Lower leg skin (tissue), 3 donors: ENCODE data around the gene HOMER3.

Experiments
- POLR2A ChIP-seq, 2 donors: fragments of 450-650 bp; IDR thresholded peaks; one replicate each; pipeline ENCODE4 v1.6.1; 2016 to 2017; ENCODE audit warnings: antibody characterized with exemption in 2 of 2, mild to moderate bottlenecking in 1 of 2, moderate library complexity in 1 of 2
- TF ChIP-seq, protein P1 (sequence below), 3 donors: fragments of 450-650 bp; IDR thresholded peaks; one replicate each; pipeline ENCODE4 v1.5.1; 2016; ENCODE audit warnings: antibody characterized with exemption in 3 of 3, mild to moderate bottlenecking in 3 of 3, moderate library complexity in 2 of 3

DNA sequence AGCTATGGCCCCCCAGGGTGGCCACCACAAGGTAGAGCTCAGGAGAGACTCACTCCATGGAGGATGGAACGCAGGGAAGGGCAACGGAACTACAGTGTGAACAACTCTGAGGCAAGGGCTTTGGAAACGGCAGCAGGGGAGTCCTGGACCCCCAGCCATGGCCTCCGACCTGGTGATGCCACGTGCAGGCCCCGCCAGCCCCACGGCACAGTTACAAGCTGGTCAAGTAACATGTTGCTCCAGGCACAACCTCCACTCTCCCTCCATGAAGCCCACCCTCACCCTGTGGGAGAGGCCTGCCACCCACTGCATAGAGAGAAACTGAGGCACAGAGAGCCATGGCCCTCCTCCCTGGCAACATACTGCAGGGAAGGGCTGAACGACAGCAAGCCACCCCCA lies 36.0 kb downstream of the HOMER3 start:
- no peak for TF ChIP-seq POLR2A (IDR thresholded peaks at IDR 0.05)
- TF ChIP-seq, protein P1, sequence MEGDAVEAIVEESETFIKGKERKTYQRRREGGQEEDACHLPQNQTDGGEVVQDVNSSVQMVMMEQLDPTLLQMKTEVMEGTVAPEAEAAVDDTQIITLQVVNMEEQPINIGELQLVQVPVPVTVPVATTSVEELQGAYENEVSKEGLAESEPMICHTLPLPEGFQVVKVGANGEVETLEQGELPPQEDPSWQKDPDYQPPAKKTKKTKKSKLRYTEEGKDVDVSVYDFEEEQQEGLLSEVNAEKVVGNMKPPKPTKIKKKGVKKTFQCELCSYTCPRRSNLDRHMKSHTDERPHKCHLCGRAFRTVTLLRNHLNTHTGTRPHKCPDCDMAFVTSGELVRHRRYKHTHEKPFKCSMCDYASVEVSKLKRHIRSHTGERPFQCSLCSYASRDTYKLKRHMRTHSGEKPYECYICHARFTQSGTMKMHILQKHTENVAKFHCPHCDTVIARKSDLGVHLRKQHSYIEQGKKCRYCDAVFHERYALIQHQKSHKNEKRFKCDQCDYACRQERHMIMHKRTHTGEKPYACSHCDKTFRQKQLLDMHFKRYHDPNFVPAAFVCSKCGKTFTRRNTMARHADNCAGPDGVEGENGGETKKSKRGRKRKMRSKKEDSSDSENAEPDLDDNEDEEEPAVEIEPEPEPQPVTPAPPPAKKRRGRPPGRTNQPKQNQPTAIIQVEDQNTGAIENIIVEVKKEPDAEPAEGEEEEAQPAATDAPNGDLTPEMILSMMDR (IDR thresholded peaks at IDR 0.05) = no peak
